Hematopoietic multipotent progenitor cell treated with erythropoietin and hydrocortisone succinate and interleukin-3 and kit ligand, for 4 days (in vitro differentiated cells): ENCODE data around the gene FRMD3.
"Not testable (repeated sequence)": the region's sequence is repeated elsewhere in the genome, so short reads cannot be mapped to it uniquely, and the experiment has no call there.

Experiments
- DNase-seq: peaks from one replicate; pipeline ENCODE4 v3.0.0-alpha.2; 2015

The FRMD3 gene

DNA sequence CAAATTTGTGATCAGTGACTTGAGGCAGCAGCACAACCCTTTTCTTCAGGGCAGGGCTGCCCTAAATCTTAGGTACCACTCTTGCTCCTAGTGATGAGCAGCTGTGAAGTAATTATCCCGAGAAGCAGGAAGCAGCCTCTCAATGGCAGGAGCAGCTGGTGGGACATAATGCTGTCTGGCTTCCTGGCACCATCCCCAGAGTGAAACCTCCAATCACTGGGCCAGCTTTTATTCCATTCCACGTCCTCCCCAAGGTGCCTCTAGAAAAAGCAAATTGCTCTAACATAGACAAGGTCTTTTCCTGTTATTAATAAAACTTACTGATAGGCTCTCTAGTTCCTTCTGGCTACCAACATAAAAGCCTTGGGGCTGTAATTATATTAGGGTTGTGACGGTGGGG, 154.0 kb downstream of the FRMD3 start:
- DNase-seq, result no peak

DNA sequence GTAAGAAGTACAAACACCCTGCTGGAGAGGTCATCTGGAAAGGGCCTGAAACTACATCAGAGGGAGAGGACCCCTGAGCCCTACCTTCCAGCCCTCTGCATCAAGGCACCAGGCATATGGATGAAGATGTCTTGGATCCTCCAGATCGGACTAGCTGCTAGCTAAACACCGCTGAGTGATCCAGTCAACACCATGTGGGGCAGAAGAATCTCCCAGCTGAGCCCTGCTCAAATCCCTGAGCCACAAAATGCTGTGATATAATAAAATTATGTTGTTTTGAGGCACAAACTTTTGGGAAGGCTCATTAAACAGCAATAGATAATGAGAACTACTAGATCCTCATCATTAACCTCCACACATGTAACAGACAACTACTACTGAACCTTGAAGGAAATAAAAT, 155.2 kb downstream of the FRMD3 start:
- DNase-seq, result no peak

DNA sequence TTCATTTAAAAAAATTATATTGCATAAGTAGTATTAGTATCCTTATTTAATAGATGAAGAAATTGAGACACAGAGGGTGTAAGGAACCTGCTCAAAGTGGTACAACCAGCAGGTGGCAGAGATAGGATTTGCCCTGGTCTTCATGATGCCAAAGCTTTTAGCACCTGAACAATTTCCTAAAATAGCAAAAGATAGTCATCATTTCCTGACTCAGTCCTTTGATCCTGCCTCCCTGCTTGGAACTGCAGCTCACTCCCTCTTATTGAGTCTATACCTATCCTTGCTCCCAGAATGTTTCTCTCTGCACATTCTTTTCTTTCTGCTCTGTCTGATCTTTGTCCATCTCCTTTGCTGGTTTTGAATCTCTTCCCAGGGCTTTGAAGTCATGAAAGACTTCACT, 155.8 kb downstream of the FRMD3 start:
- no peak for DNase-seq

DNA sequence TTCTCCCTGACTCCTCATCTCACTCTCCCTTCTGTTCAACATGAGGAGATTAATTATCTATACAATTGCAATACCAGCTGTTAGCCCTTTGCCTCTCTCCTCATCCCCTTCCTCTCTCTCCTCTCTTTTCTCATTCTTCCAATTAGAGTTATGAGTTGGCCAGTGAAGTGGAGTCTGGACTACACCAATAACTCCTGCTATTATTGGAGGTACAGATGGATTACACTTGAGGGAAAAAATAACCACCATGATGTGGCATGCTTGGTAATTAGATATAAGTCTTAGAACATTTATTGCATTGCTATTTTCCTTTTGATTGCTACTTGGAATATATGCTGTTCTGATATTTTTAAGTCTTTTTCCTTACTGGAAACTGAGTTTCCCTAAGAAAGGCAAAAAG, 159.2 kb downstream of the FRMD3 start:
- DNase-seq, result no peak

DNA sequence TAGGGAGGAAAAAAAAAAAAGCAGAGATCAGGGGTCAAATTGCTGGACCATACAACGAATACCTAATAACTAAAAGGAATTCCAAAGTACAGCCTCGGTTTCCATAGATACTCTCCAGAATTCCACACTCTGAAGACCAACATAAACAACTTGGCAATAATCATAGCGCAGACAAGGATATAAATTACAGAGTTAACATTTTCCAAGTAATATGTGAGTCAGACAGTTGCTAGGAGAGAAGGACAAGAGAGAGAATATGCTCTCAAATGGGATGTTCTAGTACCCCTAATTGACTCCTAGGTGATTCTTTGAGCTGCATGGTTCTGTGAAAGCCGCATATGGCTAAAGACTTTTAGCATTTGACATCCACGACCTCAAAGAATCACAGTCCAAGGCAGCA, 165.2 kb downstream of the FRMD3 start:
- no peak for DNase-seq

DNA sequence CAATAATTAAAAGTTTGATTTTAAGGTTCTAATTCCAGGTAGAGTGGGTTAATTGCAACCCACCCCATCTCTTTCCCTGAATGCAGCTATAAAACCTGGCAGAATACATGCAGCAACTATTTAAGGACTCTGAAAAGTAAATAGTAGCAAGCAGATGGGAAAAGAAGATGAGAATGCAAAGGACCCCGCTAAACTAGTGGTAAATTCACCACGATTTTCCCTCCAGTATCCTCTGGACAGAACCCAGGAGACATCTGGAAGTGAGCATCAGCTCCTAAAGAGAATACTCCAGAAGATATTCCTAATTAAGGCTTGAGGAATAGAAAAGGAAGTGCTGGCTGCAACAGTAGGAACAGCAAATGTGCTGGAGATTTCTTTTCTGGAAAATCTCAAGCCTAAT, 170.9 kb downstream of the FRMD3 start:
- no peak for DNase-seq

DNA sequence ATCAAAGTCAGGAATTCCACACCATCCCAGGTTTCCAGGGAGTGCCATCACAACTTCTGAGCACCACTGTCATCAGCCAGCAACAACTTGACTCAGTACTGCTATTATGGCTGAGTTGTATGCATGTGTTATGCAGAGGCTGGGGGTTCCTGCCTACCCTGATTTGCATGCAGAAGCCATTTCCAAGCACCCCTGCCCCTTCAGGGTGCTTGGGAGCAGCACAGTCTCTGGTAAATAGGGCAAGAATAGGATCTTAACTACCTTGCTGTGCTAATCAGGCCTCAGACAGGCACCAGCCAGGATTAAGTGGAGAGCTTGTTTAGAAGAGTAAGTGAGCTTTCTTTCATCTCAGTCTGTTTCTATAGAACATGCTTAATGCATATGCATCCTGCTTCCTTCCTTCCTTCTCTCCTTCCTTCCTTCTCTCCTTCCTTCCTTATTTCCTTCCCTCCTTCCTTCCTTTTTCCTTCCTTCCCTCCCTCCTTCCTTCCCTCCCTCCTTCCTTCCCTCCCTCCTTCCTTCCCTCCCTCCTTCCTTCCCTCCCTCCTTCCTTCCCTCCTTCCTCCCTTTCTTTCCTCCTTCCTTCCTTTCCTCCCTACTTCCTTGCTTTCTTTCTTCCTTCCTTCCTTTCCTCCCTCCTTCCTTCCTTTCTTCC, 175.7 kb downstream of the FRMD3 start:
- no peak for DNase-seq

DNA sequence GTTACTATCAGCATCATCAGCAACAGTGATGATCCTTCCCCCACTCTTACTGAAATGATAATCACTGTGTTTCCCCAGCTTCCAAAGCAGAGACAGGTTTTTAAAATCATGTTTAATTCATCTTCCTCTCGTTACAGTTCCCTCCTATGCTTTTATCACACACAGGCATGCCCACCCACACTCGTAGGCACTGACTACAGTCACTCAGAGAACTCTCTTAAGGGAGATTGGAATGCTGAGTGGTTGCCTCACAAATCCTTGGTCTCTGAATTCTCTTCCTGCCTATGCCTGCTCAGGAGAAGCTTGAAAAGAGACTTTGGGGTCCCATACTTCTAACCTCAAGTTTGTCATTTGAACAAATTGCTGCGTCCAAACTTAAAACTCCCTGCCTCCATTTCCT, 179.2 kb downstream of the FRMD3 start:
- DNase-seq, result no peak

DNA sequence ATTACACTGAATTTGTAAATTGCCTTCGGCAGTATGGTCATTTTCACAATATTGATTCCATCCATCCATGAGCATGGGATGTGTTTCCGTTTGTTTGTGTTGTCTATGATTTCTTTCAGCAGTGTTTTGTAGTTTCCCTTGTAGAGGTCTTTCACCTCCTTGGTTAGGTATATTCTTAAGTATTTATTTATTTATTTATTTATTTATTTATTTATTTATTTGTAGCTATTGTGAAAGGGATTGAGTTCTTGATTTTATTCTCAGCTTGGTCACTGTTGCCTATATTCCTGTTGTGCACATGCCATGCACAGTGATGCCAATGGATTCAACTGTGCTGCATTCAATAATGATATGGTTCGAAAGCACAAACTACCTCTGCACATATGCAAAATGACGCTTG, 179.7 kb downstream of the FRMD3 start:
- not testable (repeated sequence) for DNase-seq

DNA sequence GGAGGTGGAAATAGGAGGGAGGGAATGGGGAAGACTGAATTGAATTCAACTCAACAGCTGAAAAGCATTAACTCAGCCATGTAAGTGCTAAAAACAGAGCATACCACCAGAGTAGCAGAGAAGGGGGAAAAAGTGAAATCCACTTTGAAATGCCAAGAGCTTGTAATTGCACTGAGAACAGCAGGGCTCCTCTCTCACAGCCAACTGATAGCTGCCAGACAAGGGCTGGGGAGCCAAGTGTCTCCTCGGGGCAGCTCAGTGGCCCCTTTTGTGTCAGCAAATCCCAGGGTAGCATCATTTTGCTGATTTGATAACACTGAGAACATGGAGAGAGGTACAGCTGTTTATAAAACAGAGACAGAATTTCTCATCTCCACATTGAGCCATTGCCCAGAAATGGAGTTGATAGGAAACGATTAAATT, 182.5 kb downstream of the FRMD3 start:
- DNase-seq, result no peak

DNA sequence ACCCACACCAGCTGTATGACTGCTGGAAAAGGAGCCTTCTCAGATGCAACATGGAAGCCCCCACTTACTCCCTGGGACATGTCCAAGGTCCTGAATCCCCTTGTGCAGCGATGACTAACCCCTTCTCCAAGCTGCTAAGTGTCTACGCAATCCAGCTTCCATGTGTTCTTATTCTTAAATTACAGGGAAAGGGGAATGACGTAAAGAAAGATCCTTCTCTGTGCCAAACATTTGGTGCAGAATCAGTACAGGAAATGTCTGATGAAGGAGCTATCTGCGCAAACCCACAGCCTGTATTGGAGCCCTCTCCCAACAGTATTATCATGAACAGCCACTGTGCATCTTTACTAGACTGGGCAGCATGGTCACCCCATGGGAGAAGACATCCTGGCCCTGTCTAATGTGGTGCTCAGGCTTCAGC, 183.2 kb downstream of the FRMD3 start:
- peak; percentile 13 for DNase-seq

DNA sequence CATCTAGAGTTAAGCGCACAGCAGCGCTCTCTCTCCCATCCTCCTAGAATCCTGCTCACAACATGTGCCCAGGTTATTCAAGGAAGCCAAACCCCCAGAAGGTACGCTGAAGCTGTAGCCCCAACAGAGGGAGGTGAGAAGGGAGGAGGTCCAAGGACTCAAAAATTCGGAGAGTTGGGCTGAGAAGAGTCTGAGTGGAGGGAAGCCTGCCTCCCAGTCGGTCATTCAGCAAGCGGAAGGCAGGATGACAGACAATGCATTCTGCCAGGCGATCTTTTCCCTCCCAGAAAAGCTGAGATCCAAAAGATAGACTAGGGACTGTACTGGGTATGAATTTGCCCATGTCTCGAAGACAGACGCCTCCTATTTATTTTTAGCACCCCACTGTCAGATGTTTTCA, 189.2 kb downstream of the FRMD3 start:
- no peak for DNase-seq

DNA sequence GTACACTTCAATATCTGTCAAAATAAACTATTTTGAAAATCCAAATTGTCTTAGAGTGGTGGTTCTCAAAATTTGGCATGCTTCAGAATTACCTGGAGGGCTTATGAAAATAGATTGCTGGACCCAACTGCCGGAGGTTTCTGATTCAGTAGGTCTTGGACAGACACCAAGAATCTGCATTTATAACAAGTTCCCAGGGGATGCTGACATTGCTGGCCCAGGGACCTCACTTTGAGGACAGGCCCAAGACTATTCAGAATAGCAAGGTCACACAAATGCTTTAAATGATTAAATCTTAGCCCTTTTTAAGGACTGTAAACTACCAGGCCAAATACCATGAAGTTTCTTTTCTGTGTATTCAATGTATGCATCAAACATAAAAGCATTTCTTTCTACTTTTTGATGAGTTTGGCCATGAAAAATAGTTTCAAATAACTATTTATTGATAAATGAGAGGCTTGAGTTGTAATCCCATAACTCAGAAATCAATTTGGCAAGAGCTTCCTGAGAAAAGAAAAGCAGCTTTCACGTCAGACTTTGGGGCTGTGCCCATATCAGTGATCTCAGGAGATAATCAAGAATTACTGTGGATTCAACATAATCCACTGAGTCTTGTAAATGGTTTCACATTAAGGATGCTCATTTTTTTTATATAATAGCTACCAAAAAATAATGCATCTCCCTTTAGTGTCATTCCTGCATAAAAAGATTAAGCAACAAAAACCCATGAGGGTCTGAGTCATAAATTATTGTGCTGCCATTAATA, 191.4 kb downstream of the FRMD3 start:
- no peak for DNase-seq

DNA sequence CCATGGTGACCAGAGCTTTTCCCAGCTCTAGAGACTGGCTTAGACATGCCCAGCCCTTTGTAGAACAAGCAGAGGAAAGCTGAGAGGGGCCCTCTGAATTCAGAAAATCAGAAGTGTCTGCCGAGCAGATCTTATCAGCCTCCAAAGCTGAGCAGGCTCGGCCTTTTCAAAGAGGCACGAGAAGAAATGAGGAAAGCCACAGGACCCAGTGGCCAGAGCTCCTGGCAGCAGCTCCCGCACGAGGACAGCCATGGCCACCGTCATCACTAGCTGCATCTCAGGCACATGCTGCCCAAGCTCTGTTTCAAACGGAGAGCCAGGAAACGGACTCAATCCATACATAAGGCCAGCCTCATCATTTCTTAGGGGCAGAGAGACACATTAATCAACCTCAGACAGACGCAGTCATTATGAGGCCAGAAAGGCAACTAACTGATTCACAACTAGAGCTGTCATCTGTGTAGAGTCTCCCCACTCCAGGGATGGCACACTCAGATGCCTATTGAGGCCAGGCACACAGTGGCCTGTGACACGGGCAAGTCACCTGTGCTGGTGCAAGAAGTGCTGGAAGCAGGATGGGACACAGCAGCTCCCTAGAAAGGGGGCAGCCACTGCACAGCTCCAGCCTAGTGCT, 194.7 kb downstream of the FRMD3 start:
- no peak for DNase-seq

DNA sequence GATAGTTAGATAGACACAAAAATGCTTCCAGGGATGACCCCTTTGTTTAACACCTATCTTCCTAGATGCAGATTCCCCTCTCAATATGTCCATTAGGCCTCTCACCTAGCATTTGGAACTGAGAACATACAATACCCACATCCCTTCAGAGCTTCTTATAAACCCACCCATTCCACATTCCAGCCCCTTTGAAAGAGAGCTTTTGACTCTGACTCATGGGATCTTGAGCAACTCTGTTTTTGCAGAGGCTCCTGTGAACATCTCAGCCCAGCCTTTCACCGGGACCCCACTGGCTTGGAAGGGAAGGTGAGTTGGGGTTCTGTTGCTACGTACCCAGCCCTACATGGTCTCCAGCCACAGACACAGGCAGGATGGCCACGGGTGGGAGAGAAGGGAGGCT, 195.5 kb downstream of the FRMD3 start:
- no peak for DNase-seq

DNA sequence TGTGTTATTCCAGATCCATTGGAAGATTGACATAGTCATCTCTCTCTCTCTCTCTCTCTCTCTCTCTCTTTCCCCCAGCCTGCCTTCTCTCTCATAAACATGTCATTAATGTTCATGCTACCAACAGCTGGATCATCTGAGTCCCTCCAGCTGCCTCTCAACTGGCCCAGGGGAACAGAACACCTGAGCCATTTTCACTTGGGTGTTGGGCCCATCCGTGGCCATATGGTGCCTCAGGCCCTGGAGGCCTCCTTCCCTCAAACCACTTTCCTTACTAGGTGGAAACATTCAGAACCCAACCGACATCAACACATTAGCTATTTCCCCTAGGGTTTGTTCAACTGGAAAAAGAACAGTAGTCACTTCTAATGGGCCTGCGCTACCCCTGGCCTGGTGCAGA, 196.2 kb downstream of the FRMD3 start:
- DNase-seq, result no peak

DNA sequence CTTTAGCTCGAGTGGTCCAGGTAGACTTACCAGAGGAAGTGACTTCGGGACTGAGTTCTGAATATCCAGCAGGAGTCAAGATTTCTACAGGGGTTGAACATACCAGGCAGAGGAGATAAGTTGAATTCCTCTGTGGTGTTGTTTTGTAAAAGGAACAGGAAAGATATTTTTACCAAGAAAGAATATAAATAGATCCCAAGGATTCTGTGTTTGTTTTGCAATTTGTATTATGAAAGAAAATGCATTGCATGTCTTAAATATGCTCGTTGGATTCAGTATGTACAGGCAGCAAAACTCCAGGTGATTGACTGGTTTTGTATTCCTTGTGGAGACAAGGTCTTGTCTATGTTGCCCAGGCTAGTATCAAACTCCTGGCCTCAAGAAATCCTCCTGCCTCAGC, 197.8 kb downstream of the FRMD3 start:
- no peak for DNase-seq

DNA sequence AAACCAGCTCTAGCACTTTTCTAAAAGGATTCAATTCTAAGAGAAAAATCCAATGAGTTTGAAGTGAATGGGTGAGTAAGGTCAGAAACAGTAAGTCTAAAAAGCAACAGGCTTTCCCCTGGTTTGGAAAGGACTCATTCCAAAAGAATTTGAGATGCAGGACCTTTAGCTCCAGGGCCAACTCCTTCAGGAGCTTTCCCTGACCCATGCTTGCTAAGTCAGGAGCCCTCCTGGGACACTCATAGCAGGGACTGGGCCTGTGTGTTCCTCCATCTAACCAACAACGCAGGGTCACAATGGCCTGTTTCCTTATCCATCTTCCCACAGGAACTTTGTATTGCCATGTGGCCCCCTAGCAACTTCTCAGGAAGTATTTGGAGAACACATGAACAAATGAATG, 198.8 kb downstream of the FRMD3 start:
- DNase-seq, result no peak

DNA sequence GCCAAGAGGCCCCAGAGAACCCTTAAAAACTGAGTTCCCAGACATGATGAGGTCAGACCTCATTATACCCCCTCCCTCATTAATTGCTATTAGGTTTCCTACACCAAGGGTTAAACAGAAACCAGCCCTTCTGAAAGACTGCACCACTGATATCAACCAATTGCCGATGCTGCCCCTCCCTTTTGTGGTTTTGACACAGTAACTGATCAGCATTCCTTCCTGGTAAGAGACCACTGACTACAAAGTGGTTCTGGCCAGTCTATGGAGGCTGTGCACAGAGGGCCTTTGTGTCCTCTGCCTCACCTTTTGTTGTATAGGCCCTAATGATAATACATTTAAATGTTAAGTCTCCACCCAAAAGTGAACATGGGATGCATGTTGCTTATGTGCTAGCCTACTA, 201.5 kb downstream of the FRMD3 start:
- DNase-seq, result peak; percentile 72

DNA sequence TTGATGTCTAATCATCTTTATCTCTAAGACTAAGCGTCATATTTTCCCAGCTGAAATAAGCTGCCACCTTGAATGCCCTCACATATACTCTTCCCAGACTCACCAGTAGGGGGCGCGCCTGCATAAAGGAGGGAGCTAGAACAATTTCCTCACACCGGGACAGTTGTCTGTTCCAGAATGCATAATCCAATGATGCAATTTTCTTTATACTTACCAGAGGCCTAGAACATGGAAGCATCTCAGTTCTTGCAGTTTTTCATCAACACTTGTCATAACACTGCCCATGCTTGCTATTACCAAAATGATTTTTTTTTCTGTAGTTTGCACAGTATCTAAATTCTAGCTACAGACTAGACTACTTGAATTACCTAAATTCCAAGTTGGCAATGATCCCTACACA, 203.9 kb downstream of the FRMD3 start:
- peak; percentile 85 for DNase-seq

DNA sequence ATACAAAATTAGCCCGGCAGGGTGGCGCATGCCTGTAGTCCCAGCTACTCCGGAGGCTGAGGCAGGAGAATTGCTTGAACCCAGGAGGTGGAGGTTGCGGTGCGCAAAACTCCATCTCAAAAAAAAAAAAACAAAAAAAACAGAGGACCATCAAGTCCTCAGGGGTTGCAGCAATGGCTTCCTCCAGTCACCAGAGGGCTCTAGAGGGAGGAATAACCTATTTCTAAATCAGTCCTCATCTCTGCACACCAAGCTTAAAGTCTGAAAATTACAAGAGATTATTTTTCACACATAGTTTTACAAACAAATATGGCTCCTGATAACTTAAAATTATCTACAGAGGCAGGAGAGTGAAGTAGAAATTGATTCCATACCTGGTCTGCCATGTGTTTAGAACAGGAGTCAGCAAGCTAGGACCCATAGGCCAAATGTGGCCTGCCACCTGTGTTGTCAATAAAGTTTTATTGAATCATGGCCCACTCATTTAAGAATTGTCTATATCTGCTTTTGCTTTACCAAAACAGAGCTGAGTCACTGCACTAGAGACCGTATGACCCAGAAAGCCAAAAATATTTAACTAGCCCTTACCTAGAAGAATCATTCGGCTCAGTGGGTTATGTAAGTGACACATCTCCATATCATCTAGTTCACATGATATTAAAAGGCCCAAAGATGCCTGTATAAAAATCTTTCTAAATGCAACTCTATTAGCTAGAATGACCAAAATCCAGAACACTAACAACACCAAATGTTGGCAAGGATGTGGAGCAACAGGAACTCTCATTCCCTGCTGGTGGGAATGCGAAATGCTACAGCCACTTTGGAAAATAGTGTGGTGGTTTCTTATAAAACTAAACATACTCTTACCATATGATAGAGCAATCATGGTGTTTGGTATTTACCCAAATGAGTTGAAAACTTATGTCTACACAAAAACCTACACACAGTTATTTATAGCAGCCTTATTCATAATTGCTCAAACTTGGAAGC, 207.7 kb downstream of the FRMD3 start:
- DNase-seq, result peak; percentile 30

DNA sequence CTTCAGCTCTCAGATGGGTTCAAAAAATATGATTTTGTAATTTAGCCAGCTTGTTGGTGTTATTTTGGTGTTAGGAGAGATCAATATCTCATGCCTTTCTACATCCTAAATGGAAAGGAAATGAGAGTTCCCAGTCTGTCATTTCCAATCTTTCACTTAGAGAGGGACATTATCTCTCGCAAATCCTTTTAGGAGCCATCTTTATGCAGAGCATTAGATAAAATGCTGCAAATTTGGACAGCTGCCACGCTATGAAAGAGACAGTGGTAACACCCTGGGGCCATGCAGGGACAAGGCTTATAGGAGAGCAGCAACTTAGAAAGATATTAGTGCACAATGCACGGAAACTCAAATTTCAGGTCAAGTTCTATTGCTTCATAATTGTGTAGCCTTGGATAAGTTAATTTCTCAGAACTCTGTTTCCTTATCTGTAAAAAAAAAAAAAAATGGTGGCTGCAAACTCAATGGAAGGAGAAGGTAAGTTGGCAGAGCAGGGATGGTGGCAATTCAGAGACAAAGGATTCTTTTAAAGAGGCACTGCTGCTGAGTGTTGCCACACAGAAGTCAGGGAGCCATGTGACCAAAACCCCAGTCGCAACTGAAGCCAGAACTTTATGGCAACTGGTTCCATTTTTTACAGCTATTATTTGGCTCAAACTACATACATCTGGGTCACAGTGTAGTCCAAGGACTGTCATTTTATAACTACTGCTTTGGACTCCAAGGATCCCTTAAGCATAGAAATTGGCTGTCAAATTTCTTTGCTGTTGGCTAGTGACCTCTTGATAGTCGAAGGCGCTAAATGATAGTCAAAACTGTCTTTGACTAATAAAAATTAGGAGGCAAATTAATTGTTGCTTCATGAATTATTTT, 210.2 kb downstream of the FRMD3 start:
- DNase-seq, result peak; percentile 6
